B cell (primary cell): ENCODE measurements around the gene RNF223. TPM values are rescaled to one million over a fixed set of nuclear protein-coding genes. Genes with fewer than 3 reads are reported as not detected.

Source experiments
- ATAC-seq: fragments of 200-7000 bp; cut with Tn5 transposase; one replicate; pipeline ENCODE4 v1.10.0; 2021; ENCODE audit warnings: low read depth, mild to moderate bottlenecking, moderate number of reproducible peaks, moderate library complexity
- CTCF ChIA-PET: fragments of 350-600 bp; sonication (Branson Sonifier 250); formaldehyde crosslinking; loops from one replicate; lab custom pipeline; 2021; ENCODE audit warnings: antibody characterized with exemption, inconsistent platforms; lab: Charles Lee
- POLR2A ChIA-PET: fragments of 350-600 bp; sonication (Branson Sonifier 250); formaldehyde crosslinking; loops from one replicate; lab custom pipeline; 2021; ENCODE audit warnings: antibody characterized with exemption; lab: Charles Lee
- DNase-seq: peaks from one replicate; pipeline ENCODE4 v3.0.0; 2013
- H2AFZ ChIP-seq: 2 replicates; pipeline ENCODE4 v1.6.1; 2012; ENCODE audit warnings: mild to moderate bottlenecking, low read depth, low read length; ENCODE audit not compliant: insufficient read depth, poor library complexity, severe bottlenecking
- H3K27ac ChIP-seq, 2 donors: 1 replicate in 1 of 2; 2 replicates in 1 of 2; pipeline ENCODE4 v1.5.1; 2012 to 2013; ENCODE audit warnings: low read length in 2 of 2, mild to moderate bottlenecking in 2 of 2, moderate library complexity in 1 of 2
- H3K27me3 ChIP-seq, 4 experiments: fragments of 200-600 bp in 1 of 4; sonication (generic) in 1 of 4; replicated peaks in 1 of 4; 1 replicate in 2 of 4; 2 replicates in 2 of 4; pipeline versions ENCODE4 v1.6.1 to v1.7.0; 2013 to 2016; ENCODE audit warnings: low read length in 3 of 4, mild to moderate bottlenecking in 2 of 4, mixed read lengths in 1 of 4, moderate library complexity in 1 of 4; ENCODE audit not compliant: insufficient read depth in 4 of 4, control insufficient read depth in 3 of 4; ENCODE audit errors: control extremely low read depth in 1 of 4
- H3K36me3 ChIP-seq, 2 experiments: replicated peaks in 1 of 2; 1 replicate in 1 of 2; 2 replicates in 1 of 2; pipeline versions ENCODE4 v1.6.1 to v1.7.1; 2013; ENCODE audit warnings: low read length in 1 of 2; ENCODE audit not compliant: insufficient read depth in 2 of 2, control insufficient read depth in 1 of 2; ENCODE audit errors: control extremely low read depth in 1 of 2, extremely low read depth in 1 of 2
- H3K4me1 ChIP-seq, 2 donors: fragments of 200-600 bp in 1 of 2; sonication (generic) in 1 of 2; 1 replicate in 1 of 2; 2 replicates in 1 of 2; pipeline versions ENCODE4 v1.5.1 to v1.6.1; 2013 to 2017; ENCODE audit warnings: low read length in 2 of 2; ENCODE audit not compliant: control insufficient read depth in 2 of 2, insufficient read depth in 2 of 2
- H3K4me2 ChIP-seq: replicated peaks from 2 replicates; pipeline ENCODE3; 2012; ENCODE audit warnings: mild to moderate bottlenecking, low read depth, low read length; ENCODE audit not compliant: poor library complexity, severe bottlenecking
- H3K4me3 ChIP-seq, 5 experiments: fragments of 200-600 bp in 1 of 5; sonication (generic) in 1 of 5; 1 replicate in 3 of 5; 2 replicates in 2 of 5; pipeline versions ENCODE4 v1.5.1 to v1.7.0; 2011 to 2016; ENCODE audit warnings: low read length in 4 of 5, mild to moderate bottlenecking in 4 of 5, low read depth in 2 of 5, control low read depth in 1 of 5, moderate library complexity in 1 of 5; ENCODE audit not compliant: insufficient read depth in 1 of 5; ENCODE audit errors: control extremely low read depth in 1 of 5, extremely low read depth in 1 of 5
- H3K79me2 ChIP-seq: fragments of 200-600 bp; sonication (generic); one replicate; pipeline ENCODE4 v1.6.0; 2016; ENCODE audit warnings: low read length; ENCODE audit not compliant: control insufficient read depth, insufficient read depth
- H3K9ac ChIP-seq: fragments of 200-600 bp; sonication (generic); 2 replicates; pipeline ENCODE4 v1.6.1; 2017; ENCODE audit warnings: mild to moderate bottlenecking, low read length, moderate library complexity
- H3K9me3 ChIP-seq, 3 donors: one replicate each; pipeline versions ENCODE4 v1.6.1 to v1.7.1; 2013; ENCODE audit warnings: low read length in 2 of 3; ENCODE audit not compliant: control insufficient read depth in 2 of 3, insufficient read depth in 1 of 3; ENCODE audit errors: control extremely low read depth in 1 of 3
- H4K20me1 ChIP-seq: 2 replicates; pipeline ENCODE4 v1.6.0; 2012; ENCODE audit warnings: mild to moderate bottlenecking, low read length; ENCODE audit not compliant: insufficient read depth, control insufficient read depth, poor library complexity, severe bottlenecking
- H3K27ac Mint-ChIP-seq: one replicate; pipeline ENCODE4 v1.8.0; 2021; ENCODE audit warnings: mixed read lengths
- H3K27me3 Mint-ChIP-seq: one replicate; pipeline ENCODE4 v1.8.0; 2021; ENCODE audit warnings: mixed read lengths
- H3K4me1 Mint-ChIP-seq: one replicate; pipeline ENCODE4 v1.8.0; 2021; ENCODE audit warnings: mixed read lengths
- H3K4me3 Mint-ChIP-seq: one replicate; pipeline ENCODE4 v1.8.0; 2021; ENCODE audit warnings: mixed read lengths
- H3K9me3 Mint-ChIP-seq: one replicate; pipeline ENCODE4 v1.8.0; 2022; ENCODE audit warnings: mixed read lengths; ENCODE audit not compliant: insufficient read depth
- EZH2 ChIP-seq: IDR thresholded peaks from 2 replicates; pipeline ENCODE4 v1.6.1; 2012; ENCODE audit warnings: borderline replicate concordance, low read depth, mild to moderate bottlenecking, moderate library complexity, low read length; ENCODE audit not compliant: insufficient read depth, poor library complexity, severe bottlenecking
- WGBS: methylation state at CpG from one replicate; pipeline ENCODE4 v1.1.5; 2013; ENCODE audit warnings: missing lambda C conversion rate; ENCODE audit not compliant: insufficient coverage; 5-methylcytosine and 5-hydroxymethylcytosine counted together
- intact Hi-C: fragments of 100-400 bp; cut with micrococcal nuclease; formaldehyde crosslinking; loops from one replicate; pipeline ENCODE4 v1.10.0; 2022
- polyA plus RNA-seq: library from polyadenylated mRNA; depleted of rRNA; stranded (reverse); fragments of >200 nt; gene quantifications from 2 replicates; pipeline ENCODE4 v1.2.3, GENCODE V29; 2012
- total RNA-seq, 2 donors: library from RNA; stranded (reverse); fragments of 120-200 nt in 1 of 2; gene quantifications; 1 replicate in 1 of 2; 2 replicates in 1 of 2; pipeline versions ENCODE4 v1.2.3 to v1.2.4, GENCODE V29; 2013 to 2022
- TF ChIP-seq, protein P1 (sequence below): fragments of 200-600 bp; IDR thresholded peaks from one replicate; pipeline ENCODE4 v1.8.0; 2022; ENCODE audit warnings: antibody characterized with exemption, mild to moderate bottlenecking

RNF223 gene
- total and polyA plus RNA-seq, 2 donors (not counting 1 experiment from before 2014, with no cell fraction given): not detected

GRCh38 chr1:1101503-1101902 is 27.4 kb upstream of the RNF223 start:
- DNase-seq (no peak), ATAC-seq (no peak)
- Mint-ChIP-seq H3K4me1 (peaks cover 2% of the 10 kb centered on the region), H3K9me3 (no peaks in the 10 kb centered on the region), H3K27ac (no peak overlapping the region), H3K4me3 (no peak overlapping the region), H3K27me3 (no peaks in the 10 kb centered on the region)
- Histone ChIP-seq H3K79me2 (peaks cover 12% of the 10 kb centered on the region), H3K4me1 (no peaks in the 10 kb centered on the region), H3K4me2 (no peak overlapping the region), H3K9ac (no peak overlapping the region), H4K20me1 (peaks cover 5% of the 10 kb centered on the region), H3K4me3 (no peak overlapping the region), H3K27me3 (no peaks in the 10 kb centered on the region), H3K36me3 (no peaks in the 10 kb centered on the region), H3K27ac (no peak overlapping the region), H2AFZ (no peak overlapping the region), H3K9me3 (peaks cover 3 to 6% (median 4%) of the 10 kb centered on the region in 3 donors)
- intact Hi-C loops: no loop called here
- ChIA-PET CTCF (interaction anchor here (1.0 kb wide), 1 partner anchor 199 kb away, joined by 3 read pairs; no protein-coding TSS in a partner anchor), POLR2A (no interaction called here)
- TF ChIP-seq EZH2: no peak
- TF ChIP-seq, protein P1, sequence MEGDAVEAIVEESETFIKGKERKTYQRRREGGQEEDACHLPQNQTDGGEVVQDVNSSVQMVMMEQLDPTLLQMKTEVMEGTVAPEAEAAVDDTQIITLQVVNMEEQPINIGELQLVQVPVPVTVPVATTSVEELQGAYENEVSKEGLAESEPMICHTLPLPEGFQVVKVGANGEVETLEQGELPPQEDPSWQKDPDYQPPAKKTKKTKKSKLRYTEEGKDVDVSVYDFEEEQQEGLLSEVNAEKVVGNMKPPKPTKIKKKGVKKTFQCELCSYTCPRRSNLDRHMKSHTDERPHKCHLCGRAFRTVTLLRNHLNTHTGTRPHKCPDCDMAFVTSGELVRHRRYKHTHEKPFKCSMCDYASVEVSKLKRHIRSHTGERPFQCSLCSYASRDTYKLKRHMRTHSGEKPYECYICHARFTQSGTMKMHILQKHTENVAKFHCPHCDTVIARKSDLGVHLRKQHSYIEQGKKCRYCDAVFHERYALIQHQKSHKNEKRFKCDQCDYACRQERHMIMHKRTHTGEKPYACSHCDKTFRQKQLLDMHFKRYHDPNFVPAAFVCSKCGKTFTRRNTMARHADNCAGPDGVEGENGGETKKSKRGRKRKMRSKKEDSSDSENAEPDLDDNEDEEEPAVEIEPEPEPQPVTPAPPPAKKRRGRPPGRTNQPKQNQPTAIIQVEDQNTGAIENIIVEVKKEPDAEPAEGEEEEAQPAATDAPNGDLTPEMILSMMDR: no peak
- 93% methylated on average over 2 of the region's 7 CpGs for WGBS

GRCh38 chr1:1100296-1100695 is 26.2 kb upstream of the RNF223 start:
- no peaks in the 10 kb centered on the region for H3K4me1 ChIP-seq
- DNase-seq: no peak
- ATAC-seq: no peak
- 98% methylated on average over 8 of the region's 11 CpGs for WGBS
- no peak overlapping the region for H3K4me3 ChIP-seq
- peaks cover 3 to 6% (median 4%) of the 10 kb centered on the region in 3 donors for H3K9me3 ChIP-seq
- H3K36me3 ChIP-seq: no peaks in the 10 kb centered on the region
- Mint-ChIP-seq H3K27me3 (no peaks in the 10 kb centered on the region), H3K9me3 (no peaks in the 10 kb centered on the region), H3K4me1 (peaks cover 2% of the 10 kb centered on the region), H3K27ac (no peak overlapping the region), H3K4me3 (no peak overlapping the region)
- TF ChIP-seq, protein P1: no peak
- no peak for TF ChIP-seq EZH2
- peaks cover 4% of the 10 kb centered on the region for H4K20me1 ChIP-seq
- intact Hi-C loops: no loop called here
- H3K27ac ChIP-seq: no peak overlapping the region
- CTCF ChIA-PET: no interaction called here
- no peak overlapping the region for H2AFZ ChIP-seq
- H3K79me2 ChIP-seq: peaks cover 12% of the 10 kb centered on the region
- H3K9ac ChIP-seq: no peak overlapping the region
- H3K27me3 ChIP-seq: no peaks in the 10 kb centered on the region
- POLR2A ChIA-PET: no interaction called here
- no peak overlapping the region for H3K4me2 ChIP-seq
